CD4-positive, alpha-beta T cell (primary cell): ENCODE measurements around the gene ILK. TPM values are rescaled to one million over a fixed set of nuclear protein-coding genes. Genes with fewer than 3 reads are reported as not detected.

Experiments used
- ATAC-seq: fragments of 200-7000 bp; cut with Tn5 transposase; one replicate; pipeline ENCODE4 v1.10.0; 2022; ENCODE audit warnings: mild to moderate bottlenecking; ENCODE audit not compliant: poor library complexity
- CTCF ChIA-PET: fragments of 350-600 bp; sonication (Branson Sonifier 250); formaldehyde crosslinking; loops from one replicate; lab custom pipeline; 2021; ENCODE audit warnings: antibody characterized with exemption, inconsistent platforms; lab: Charles Lee
- POLR2A ChIA-PET: fragments of 350-600 bp; sonication (Branson Sonifier 250); formaldehyde crosslinking; loops from one replicate; lab custom pipeline; 2021; ENCODE audit warnings: antibody characterized with exemption, inconsistent platforms; lab: Charles Lee
- DNase-seq, 14 experiments: peaks; one replicate each; pipeline ENCODE4 v3.0.0-alpha.2; 2013 to 2020; ENCODE audit warnings: mixed read lengths in 2 of 14
- H3K27ac ChIP-seq, 2 donors: one replicate each; pipeline versions ENCODE4 v1.5.1 to v1.7.0; 2013; ENCODE audit warnings: low read length in 2 of 2, low read depth in 1 of 2, mild to moderate bottlenecking in 1 of 2
- H3K27me3 ChIP-seq, 2 experiments: 1 replicate in 1 of 2; 2 replicates in 1 of 2; pipeline versions ENCODE4 v1.6.1 to v1.7.0; 2013; ENCODE audit warnings: low read length in 2 of 2, control low read depth in 1 of 2, mild to moderate bottlenecking in 1 of 2, moderate library complexity in 1 of 2; ENCODE audit not compliant: insufficient read depth in 2 of 2, control insufficient read depth in 1 of 2
- H3K36me3 ChIP-seq: one replicate; pipeline ENCODE4 v1.6.1; 2013; ENCODE audit warnings: low read length, control low read depth; ENCODE audit not compliant: insufficient read depth
- H3K4me1 ChIP-seq: one replicate; pipeline ENCODE4 v1.6.1; 2013; ENCODE audit warnings: low read length, control low read depth; ENCODE audit not compliant: insufficient read depth
- H3K4me3 ChIP-seq: one replicate; pipeline ENCODE4 v1.5.1; 2013; ENCODE audit warnings: mild to moderate bottlenecking, low read length, moderate library complexity
- H3K9me3 ChIP-seq, 2 experiments: 1 replicate in 1 of 2; 2 replicates in 1 of 2; pipeline versions ENCODE4 v1.6.1 to v1.7.0; 2013; ENCODE audit warnings: low read length in 2 of 2, mild to moderate bottlenecking in 2 of 2, control low read depth in 1 of 2, moderate library complexity in 1 of 2; ENCODE audit not compliant: control insufficient read depth in 1 of 2, insufficient read depth in 1 of 2
- H3K27ac Mint-ChIP-seq: one replicate; pipeline ENCODE4 v1.8.0; 2020; ENCODE audit warnings: mixed read lengths
- H3K27me3 Mint-ChIP-seq: one replicate; pipeline ENCODE4 v1.8.0; 2021; ENCODE audit warnings: mixed read lengths
- H3K36me3 Mint-ChIP-seq: one replicate; pipeline ENCODE4 v1.8.0; 2021; ENCODE audit warnings: low read depth, mixed read lengths
- H3K4me1 Mint-ChIP-seq: one replicate; pipeline ENCODE4 v1.8.0; 2021; ENCODE audit warnings: low read depth, mixed read lengths
- H3K4me3 Mint-ChIP-seq: one replicate; pipeline ENCODE4 v1.8.0; 2020; ENCODE audit warnings: mild to moderate bottlenecking, mixed read lengths
- H3K9me3 Mint-ChIP-seq: one replicate; pipeline ENCODE4 v1.8.0; 2020; ENCODE audit warnings: mixed read lengths
- intact Hi-C, 2 experiments: fragments of 100-400 bp; cut with DNase I in 1 of 2; cut with micrococcal nuclease in 1 of 2; formaldehyde crosslinking; loops; one replicate each; pipeline versions ENCODE4 v1.15.1 to v1.9.0; 2023 to 2025; cut with DNase I, micrococcal nuclease
- total RNA-seq, 174 experiments: library from RNA in 2 of 174; stranded (reverse) in 2 of 174; gene quantifications; one replicate each; pipeline ENCODE4 v1.2.3 and lab custom pipeline; 2021 to 2026
- TF ChIP-seq, protein P1 (sequence below): fragments of 200-600 bp; IDR thresholded peaks from one replicate; pipeline ENCODE4 v1.8.0; 2022; ENCODE audit warnings: antibody characterized with exemption, mild to moderate bottlenecking

ILK gene
- total RNA-seq, 2 experiments from 2014 or later = 19.2 to 21.0 TPM

DNA sequence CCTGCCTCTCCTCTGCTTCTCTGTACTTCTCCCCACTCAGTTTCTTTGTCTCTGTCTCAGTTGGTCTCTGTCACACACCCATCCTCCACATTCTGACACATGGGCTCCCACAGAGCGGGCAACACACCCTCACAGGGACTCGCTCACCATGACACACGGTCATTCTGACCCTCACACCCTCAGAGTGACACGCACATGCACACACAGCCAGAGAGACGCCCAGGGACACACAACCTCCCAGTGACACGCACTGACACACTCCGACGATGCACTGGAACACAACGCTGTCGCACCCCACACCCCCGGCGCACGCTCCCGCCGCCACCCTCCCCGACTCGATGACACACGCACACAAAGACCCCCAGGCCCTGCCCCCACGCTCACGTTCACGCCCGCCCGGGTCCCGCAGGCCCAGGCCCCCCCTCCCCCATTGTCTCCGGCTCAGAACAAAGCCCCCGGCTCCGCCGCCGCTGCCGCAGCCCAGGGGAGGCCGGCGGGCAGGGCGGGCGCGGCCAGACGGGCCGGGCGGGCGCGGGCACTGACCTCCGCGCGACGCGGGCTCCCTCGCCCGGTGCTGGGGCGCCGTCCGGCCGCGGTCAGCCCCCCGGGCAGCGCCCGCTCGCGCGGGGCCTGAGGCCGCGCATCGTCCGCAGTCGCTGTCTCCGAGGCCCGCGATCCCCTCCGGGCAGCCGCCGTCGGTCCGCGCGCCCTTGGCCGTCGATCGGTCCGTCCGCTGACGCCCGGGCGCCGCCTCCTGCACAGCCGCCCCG, 51.6 kb downstream of the ILK start:
- intact Hi-C loops = loop anchor here in 1 of 2 experiments (2.0 kb wide), 1 partner anchor 40 kb away; no protein-coding TSS in a partner anchor
- CTCF ChIA-PET = no interaction called here

DNA sequence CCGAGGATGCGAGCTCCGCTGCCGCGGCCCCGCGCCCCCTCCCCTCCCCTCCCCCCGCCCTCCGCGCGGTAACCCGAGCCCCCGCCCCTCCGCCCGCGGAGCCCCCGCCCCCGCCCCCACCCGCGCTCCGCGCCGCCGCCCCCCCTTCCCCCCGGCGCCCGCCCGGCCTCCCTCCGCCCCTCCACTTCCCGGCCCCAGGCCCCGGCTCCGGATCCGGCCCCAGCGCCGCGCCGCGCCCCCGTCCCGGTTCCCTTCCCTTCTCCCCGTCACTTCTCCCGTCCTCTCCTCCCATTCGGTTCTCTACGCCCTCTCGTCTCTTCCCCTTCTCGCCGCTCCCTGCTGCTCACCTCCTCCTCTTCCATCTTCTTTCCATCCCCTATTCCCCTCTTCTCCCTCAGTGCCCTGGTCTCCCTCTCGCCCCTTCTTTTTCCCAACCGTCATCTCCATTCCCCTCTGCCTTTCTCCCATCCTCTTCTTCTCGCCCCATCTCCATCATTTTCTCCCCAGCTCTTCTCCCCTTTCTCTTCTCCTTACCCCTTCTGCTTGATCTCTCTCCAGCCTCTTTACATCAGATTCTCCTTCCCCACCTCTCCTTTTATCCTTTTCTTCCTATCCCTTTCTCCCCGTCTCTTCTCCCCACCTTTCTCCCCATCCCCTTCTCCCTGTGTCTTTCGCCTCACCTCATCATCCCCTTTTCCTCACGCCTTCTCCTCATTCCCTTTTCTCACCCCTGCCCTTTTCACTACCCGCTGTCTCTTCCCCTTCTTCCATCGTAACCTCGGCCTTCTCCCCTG, 52.4 kb downstream of the ILK start, which contains the start of gene DCHS1:
TSS of gene DCHS1 (minus strand) at position 20 of the 794 bp plus-strand sequence. CDS start 14,196 bp downstream, outside the sequence.
- ATAC-seq = peak; percentile 28
- intact Hi-C loops = loop anchor here in 1 of 2 experiments (2.0 kb wide), 1 partner anchor 41 kb away; no protein-coding TSS in a partner anchor
- DNase-seq = peak in 6 of 14 experiments; percentile 13 to 62 (median 50)
- Histone ChIP-seq H3K27me3 (no peaks in the 10 kb centered on the region), H3K9me3 (no peaks in the 10 kb centered on the region), H3K4me3 (peak within 1 kb of the TSS; percentile 51), H3K36me3 (no peaks in the 10 kb centered on the region), H3K4me1 (peaks cover 27% of the 10 kb centered on the region), H3K27ac (peak within 1 kb of the TSS; percentile 16 to 41)
- Mint-ChIP-seq H3K4me3 (peak within 1 kb of the TSS; percentile 84), H3K27ac (peak within 1 kb of the TSS; percentile 56), H3K27me3 (no peaks in the 10 kb centered on the region), H3K4me1 (peaks cover 12% of the 10 kb centered on the region), H3K9me3 (no peaks in the 10 kb centered on the region), H3K36me3 (no peaks in the 10 kb centered on the region)
- ChIA-PET CTCF (interaction anchor here (1.5 kb wide), 1 partner anchor 27 kb away, joined by 4 read pairs; the partner anchor contains the start of gene MRPL17), POLR2A (interaction anchor here (0.8 to 2.2 kb wide), 5 partner anchors 9 to 44 kb away, joined by 3 to 12 read pairs (median 4); partner anchors contain the start of genes TAF10 and TPP1)
- TF ChIP-seq, protein P1, sequence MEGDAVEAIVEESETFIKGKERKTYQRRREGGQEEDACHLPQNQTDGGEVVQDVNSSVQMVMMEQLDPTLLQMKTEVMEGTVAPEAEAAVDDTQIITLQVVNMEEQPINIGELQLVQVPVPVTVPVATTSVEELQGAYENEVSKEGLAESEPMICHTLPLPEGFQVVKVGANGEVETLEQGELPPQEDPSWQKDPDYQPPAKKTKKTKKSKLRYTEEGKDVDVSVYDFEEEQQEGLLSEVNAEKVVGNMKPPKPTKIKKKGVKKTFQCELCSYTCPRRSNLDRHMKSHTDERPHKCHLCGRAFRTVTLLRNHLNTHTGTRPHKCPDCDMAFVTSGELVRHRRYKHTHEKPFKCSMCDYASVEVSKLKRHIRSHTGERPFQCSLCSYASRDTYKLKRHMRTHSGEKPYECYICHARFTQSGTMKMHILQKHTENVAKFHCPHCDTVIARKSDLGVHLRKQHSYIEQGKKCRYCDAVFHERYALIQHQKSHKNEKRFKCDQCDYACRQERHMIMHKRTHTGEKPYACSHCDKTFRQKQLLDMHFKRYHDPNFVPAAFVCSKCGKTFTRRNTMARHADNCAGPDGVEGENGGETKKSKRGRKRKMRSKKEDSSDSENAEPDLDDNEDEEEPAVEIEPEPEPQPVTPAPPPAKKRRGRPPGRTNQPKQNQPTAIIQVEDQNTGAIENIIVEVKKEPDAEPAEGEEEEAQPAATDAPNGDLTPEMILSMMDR = no peak

More for the DNA sequence above, 51.6 kb downstream of the ILK start:
- H3K4me1 ChIP-seq = peaks cover 32% of the 10 kb centered on the region
- peak; percentile 61 for ATAC-seq
- peak overlapping the region; percentile 51 for H3K4me3 ChIP-seq
- no peak overlapping the region for H3K4me3 Mint-ChIP-seq
- no peaks in the 10 kb centered on the region for H3K9me3 Mint-ChIP-seq
- TF ChIP-seq, protein P1 = no peak
- H3K27me3 ChIP-seq = no peaks in the 10 kb centered on the region
- H3K27me3 Mint-ChIP-seq = no peaks in the 10 kb centered on the region
- H3K36me3 Mint-ChIP-seq = no peaks in the 10 kb centered on the region
- no peak overlapping the region for H3K27ac Mint-ChIP-seq
- POLR2A ChIA-PET = interaction anchor here (0.8 to 2.2 kb wide), 4 partner anchors 8 to 43 kb away, joined by 4 to 10 read pairs (median 6); partner anchors contain the start of genes TAF10 and TPP1
- DNase-seq = peak in 7 of 14 experiments; percentile 19 to 67 (median 36)
- peak overlapping the region in 1 of 2 donors; percentile 41 for H3K27ac ChIP-seq
- no peaks in the 10 kb centered on the region for H3K9me3 ChIP-seq
- H3K4me1 Mint-ChIP-seq = peaks cover 12% of the 10 kb centered on the region
- no peaks in the 10 kb centered on the region for H3K36me3 ChIP-seq

DNA sequence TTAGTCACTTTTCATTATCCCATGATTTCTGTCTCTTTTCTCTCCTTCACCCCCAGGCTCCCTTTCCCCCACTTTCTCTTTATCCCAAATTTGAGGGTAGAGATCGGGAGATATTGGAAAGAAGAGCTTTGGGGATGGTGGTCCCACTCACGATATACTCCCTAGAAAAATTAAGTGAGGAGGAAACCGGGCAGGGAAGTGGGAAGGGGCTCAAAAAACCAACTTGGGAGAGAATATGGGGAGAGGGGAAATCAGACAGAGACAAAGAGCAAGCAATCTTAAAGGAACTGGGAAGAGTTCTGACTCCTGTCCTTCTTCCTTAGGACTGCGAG, 53.0 kb downstream of the ILK start:
- Mint-ChIP-seq H3K27ac (peak overlapping the region; percentile 56), H3K36me3 (no peaks in the 10 kb centered on the region), H3K4me3 (peak overlapping the region; percentile 84), H3K27me3 (no peaks in the 10 kb centered on the region), H3K9me3 (no peaks in the 10 kb centered on the region), H3K4me1 (peaks cover 12% of the 10 kb centered on the region)
- Histone ChIP-seq H3K27ac (no peak overlapping the region), H3K4me3 (no peak overlapping the region), H3K36me3 (no peaks in the 10 kb centered on the region), H3K9me3 (no peaks in the 10 kb centered on the region), H3K27me3 (no peaks in the 10 kb centered on the region), H3K4me1 (peaks cover 27% of the 10 kb centered on the region)
- ChIA-PET CTCF (interaction anchor here (1.5 kb wide), 1 partner anchor 27 kb away, joined by 4 read pairs; the partner anchor contains the start of gene MRPL17), POLR2A (interaction anchor here (0.9 to 2.2 kb wide), 3 partner anchors 9 to 44 kb away, joined by 3 to 12 read pairs (median 10); partner anchors contain the start of gene TAF10)
- TF ChIP-seq, protein P1 = no peak
- intact Hi-C loops = no loop called here
- DNase-seq = no peak
- no peak for ATAC-seq
